PFSK-1 (cell line): Measurements from ENCODE around the gene TMPRSS3.

Experiments used
- POLR2AphosphoS5 ChIP-seq: IDR thresholded peaks from 2 replicates; pipeline ENCODE4 v1.6.1; 2012; ENCODE audit warnings: low read depth, mild to moderate bottlenecking, control low read depth, low read length, moderate library complexity
- REST ChIP-seq, 2 experiments: IDR thresholded peaks; 2 replicates each; pipeline versions ENCODE4 v1.6.1 to v1.8.0; 2011 to 2012; ENCODE audit warnings: low read depth in 2 of 2, low read length in 2 of 2, control low read depth in 1 of 2, inconsistent platforms in 1 of 2, mild to moderate bottlenecking in 1 of 2, moderate library complexity in 1 of 2; ENCODE audit not compliant: insufficient read depth in 1 of 2
- TAF1 ChIP-seq: IDR thresholded peaks from 2 replicates; pipeline ENCODE4 v1.6.1; 2012; ENCODE audit warnings: low read length, control low read depth, borderline replicate concordance; ENCODE audit not compliant: insufficient read depth

- TF ChIP-seq POLR2AphosphoS5 (no peak), REST (IDR thresholded peaks at IDR 0.05; ENCODE audit: insufficient read depth in 1 of 2, low read depth in 2 of 2, low read length in 2 of 2) (no peak), TAF1 (no peak)
Measured at GRCh38 chr21:42338729-42339715, 56.8 kb downstream of the TMPRSS3 start.
